HG02798 (cell line): Measurements from ENCODE around the gene C17orf67.

Experiments used
- ATAC-seq: cut with Tn5 transposase; IDR thresholded peaks from one replicate; pipeline ENCODE4 v1.9.1; 2021; ENCODE audit warnings: mild to moderate bottlenecking; ENCODE audit not compliant: unreplicated experiment, poor library complexity

C17orf67 gene

GRCh38 chr17:56742601-56743000, 91.1 kb downstream of the C17orf67 start:
- no peak for ATAC-seq
